Activated T-cell treated with anti-CD3 and anti-CD28 coated beads, Interleukin-2, amount 50 U/mL, for 4 hours (primary cell): Measurements from ENCODE around the gene SPTB. TPM values are rescaled to one million over a fixed set of nuclear protein-coding genes. Genes with fewer than 3 reads are reported as not detected.
"Not testable (repeated sequence)": the region's sequence is repeated elsewhere in the genome, so short reads cannot be mapped to it uniquely, and the experiment has no call there.

ENCODE experiments used
- ATAC-seq, 2 donors: fragments of 200-7000 bp; cut with Tn5 transposase; one replicate each; pipeline ENCODE4 v1.10.0; 2021
- DNase-seq: peaks from one replicate; pipeline ENCODE4 v3.0.0-alpha.2; 2020
- H3K27me3 Mint-ChIP-seq: one replicate; pipeline ENCODE4 v1.8.0; 2021; ENCODE audit warnings: low read depth, mixed read lengths
- H3K36me3 Mint-ChIP-seq: one replicate; pipeline ENCODE4 v1.8.0; 2022; ENCODE audit warnings: mixed read lengths; ENCODE audit not compliant: insufficient read depth
- H3K4me1 Mint-ChIP-seq: one replicate; pipeline ENCODE4 v1.8.0; 2021; ENCODE audit warnings: low read depth, mixed read lengths
- H3K4me3 Mint-ChIP-seq: one replicate; pipeline ENCODE4 v1.8.0; 2021; ENCODE audit warnings: mild to moderate bottlenecking, moderate library complexity, mixed read lengths
- H3K9me3 Mint-ChIP-seq: one replicate; pipeline ENCODE4 v1.8.0; 2021; ENCODE audit warnings: mixed read lengths
- total RNA-seq, 3 donors: library from RNA; stranded (reverse); gene quantifications; one replicate each; pipeline ENCODE4 v1.2.1, GENCODE V29; 2021

Gene SPTB
- under 1 TPM; 0.08 to 0.20 (median 0.08) TPM for total RNA-seq

GRCh38 chr14:64879635-64880220, at the start of gene SPTB:
SPTB (minus strand) TSS chr14:64879907; CDS start chr14:64823094, 56,813 bp downstream.
- Mint-ChIP-seq H3K36me3 (no peaks in the 10 kb centered on the region), H3K4me3 (peak within 1 kb of the TSS; percentile 83), H3K27me3 (peaks cover 46% of the 10 kb centered on the region), H3K4me1 (peaks cover 2% of the 10 kb centered on the region), H3K9me3 (no peaks in the 10 kb centered on the region)
- ATAC-seq = peak; percentile 78 to 81
- DNase-seq = peak; percentile 70

- Mint-ChIP-seq H3K9me3 (no peaks in the 10 kb centered on the region), H3K36me3 (peaks cover 42% of the 10 kb centered on the region), H3K4me3 (no peak overlapping the region), H3K27me3 (no peaks in the 10 kb centered on the region), H3K4me1 (peaks cover 27% of the 10 kb centered on the region)
- DNase-seq (no peak), ATAC-seq (peak in 1 of 2 donors; percentile 40)
These were observed 49.3 kb upstream of the SPTB start for GRCh38 chr14:64929014-64929359.

GRCh38 chr14:64928239-64929013, 48.7 kb upstream of the SPTB start:
- ATAC-seq (peak; percentile 62 to 75), DNase-seq (no peak)
- Mint-ChIP-seq H3K27me3 (no peaks in the 10 kb centered on the region), H3K9me3 (no peaks in the 10 kb centered on the region), H3K4me1 (peaks cover 31% of the 10 kb centered on the region), H3K4me3 (no peak overlapping the region), H3K36me3 (peaks cover 46% of the 10 kb centered on the region)

- no peak for ATAC-seq
- Mint-ChIP-seq H3K4me1 (peaks cover 33% of the 10 kb centered on the region), H3K9me3 (no peaks in the 10 kb centered on the region), H3K27me3 (no peaks in the 10 kb centered on the region), H3K4me3 (no peak overlapping the region), H3K36me3 (peaks cover 33% of the 10 kb centered on the region)
- no peak for DNase-seq
These were observed 47.3 kb upstream of the SPTB start for GRCh38 chr14:64927031-64927430.

GRCh38 chr14:64926398-64926995, 46.8 kb upstream of the SPTB start:
- H3K4me3 Mint-ChIP-seq = no peak overlapping the region
- H3K9me3 Mint-ChIP-seq = no peaks in the 10 kb centered on the region

GRCh38 chr14:64923015-64923414, 43.3 kb upstream of the SPTB start:
- no peaks in the 10 kb centered on the region for H3K9me3 Mint-ChIP-seq
- no peak for ATAC-seq
- peaks cover 65% of the 10 kb centered on the region for H3K4me1 Mint-ChIP-seq
- H3K36me3 Mint-ChIP-seq = peaks cover 31% of the 10 kb centered on the region
- no peaks in the 10 kb centered on the region for H3K27me3 Mint-ChIP-seq
- H3K4me3 Mint-ChIP-seq = no peak overlapping the region
- no peak for DNase-seq

More at GRCh38 chr14:64926398-64926995, 46.8 kb upstream of the SPTB start:
- Mint-ChIP-seq H3K4me1 (peaks cover 37% of the 10 kb centered on the region), H3K27me3 (no peaks in the 10 kb centered on the region), H3K36me3 (peaks cover 35% of the 10 kb centered on the region)
- DNase-seq = no peak
- no peak for ATAC-seq

GRCh38 chr14:64920465-64920864, 40.8 kb upstream of the SPTB start:
- ATAC-seq = no peak
- Mint-ChIP-seq H3K9me3 (no peaks in the 10 kb centered on the region), H3K4me1 (peaks cover 76% of the 10 kb centered on the region), H3K27me3 (no peaks in the 10 kb centered on the region), H3K4me3 (no peak overlapping the region), H3K36me3 (peaks cover 33% of the 10 kb centered on the region)
- no peak for DNase-seq

GRCh38 chr14:64919618-64920017, 39.9 kb upstream of the SPTB start:
- ATAC-seq = no peak

GRCh38 chr14:64919215-64919614, 39.5 kb upstream of the SPTB start:
- peaks cover 76% of the 10 kb centered on the region for H3K4me1 Mint-ChIP-seq
- no peaks in the 10 kb centered on the region for H3K27me3 Mint-ChIP-seq
- DNase-seq (no peak), ATAC-seq (no peak)
- H3K9me3 Mint-ChIP-seq = no peaks in the 10 kb centered on the region
- H3K36me3 Mint-ChIP-seq = peaks cover 28% of the 10 kb centered on the region
- H3K4me3 Mint-ChIP-seq = no peak overlapping the region

More at GRCh38 chr14:64919618-64920017, 39.9 kb upstream of the SPTB start:
- H3K9me3 Mint-ChIP-seq = no peaks in the 10 kb centered on the region
- DNase-seq = no peak
- peaks cover 79% of the 10 kb centered on the region for H3K4me1 Mint-ChIP-seq
- H3K4me3 Mint-ChIP-seq = no peak overlapping the region
- H3K36me3 Mint-ChIP-seq = peaks cover 31% of the 10 kb centered on the region
- H3K27me3 Mint-ChIP-seq = no peaks in the 10 kb centered on the region

GRCh38 chr14:64918216-64918615, 38.5 kb upstream of the SPTB start:
- peaks cover 22% of the 10 kb centered on the region for H3K36me3 Mint-ChIP-seq
- no peaks in the 10 kb centered on the region for H3K27me3 Mint-ChIP-seq
- no peak for ATAC-seq
- H3K4me1 Mint-ChIP-seq = peaks cover 74% of the 10 kb centered on the region
- no peaks in the 10 kb centered on the region for H3K9me3 Mint-ChIP-seq
- H3K4me3 Mint-ChIP-seq = no peak overlapping the region
- no peak for DNase-seq

- Mint-ChIP-seq H3K4me3 (peak overlapping the region; percentile 94), H3K4me1 (peaks cover 63% of the 10 kb centered on the region), H3K27me3 (no peaks in the 10 kb centered on the region), H3K9me3 (no peaks in the 10 kb centered on the region), H3K36me3 (peaks cover 16% of the 10 kb centered on the region)
- ATAC-seq (no peak), DNase-seq (no peak)
These were observed 36.1 kb upstream of the SPTB start for GRCh38 chr14:64915797-64916196.

GRCh38 chr14:64915029-64915424, 35.3 kb upstream of the SPTB start:
- Mint-ChIP-seq H3K36me3 (peaks cover 16% of the 10 kb centered on the region), H3K27me3 (peaks cover 2% of the 10 kb centered on the region), H3K9me3 (no peaks in the 10 kb centered on the region), H3K4me1 (peaks cover 55% of the 10 kb centered on the region), H3K4me3 (peak overlapping the region; percentile 94)
- ATAC-seq (no peak), DNase-seq (no peak)

- H3K27me3 Mint-ChIP-seq = peaks cover 2% of the 10 kb centered on the region
- peak; percentile 98 for DNase-seq
- peak; percentile 97 to 99 for ATAC-seq
- peaks cover 14% of the 10 kb centered on the region for H3K36me3 Mint-ChIP-seq
- H3K4me1 Mint-ChIP-seq = peaks cover 51% of the 10 kb centered on the region
- peak within 1 kb of the TSS; percentile 94 for H3K4me3 Mint-ChIP-seq
- H3K9me3 Mint-ChIP-seq = no peaks in the 10 kb centered on the region
These were observed 34.7 kb upstream of the SPTB start, which contains the start of gene CHURC1 for GRCh38 chr14:64914237-64915028. CHURC1 (plus strand) TSS chr14:64914455; CDS start chr14:64914496, 41 bp downstream.

- H3K27me3 Mint-ChIP-seq, ATAC-seq, DNase-seq, H3K9me3 Mint-ChIP-seq: not testable (repeated sequence)
- Mint-ChIP-seq H3K4me1 (peaks cover 44% of the 10 kb centered on the region), H3K4me3 (peak overlapping the region; percentile 94), H3K36me3 (peaks cover 14% of the 10 kb centered on the region)
These were observed 33.8 kb upstream of the SPTB start for GRCh38 chr14:64913477-64913876.
